ENCODE data around the gene FAM107B. TPM values are rescaled to one million over a fixed set of nuclear protein-coding genes. Genes with fewer than 3 reads are reported as not detected.
A peak's percentile ranks its signal among the peaks of the same experiment; 100 is the strongest.

FAM107B gene
- total and polyA plus RNA-seq, 2 of the 13 experiments (the other 11 are each of a cell fraction or from before 2014, with no cell fraction given): 15.7 to 24.8 TPM

DNA sequence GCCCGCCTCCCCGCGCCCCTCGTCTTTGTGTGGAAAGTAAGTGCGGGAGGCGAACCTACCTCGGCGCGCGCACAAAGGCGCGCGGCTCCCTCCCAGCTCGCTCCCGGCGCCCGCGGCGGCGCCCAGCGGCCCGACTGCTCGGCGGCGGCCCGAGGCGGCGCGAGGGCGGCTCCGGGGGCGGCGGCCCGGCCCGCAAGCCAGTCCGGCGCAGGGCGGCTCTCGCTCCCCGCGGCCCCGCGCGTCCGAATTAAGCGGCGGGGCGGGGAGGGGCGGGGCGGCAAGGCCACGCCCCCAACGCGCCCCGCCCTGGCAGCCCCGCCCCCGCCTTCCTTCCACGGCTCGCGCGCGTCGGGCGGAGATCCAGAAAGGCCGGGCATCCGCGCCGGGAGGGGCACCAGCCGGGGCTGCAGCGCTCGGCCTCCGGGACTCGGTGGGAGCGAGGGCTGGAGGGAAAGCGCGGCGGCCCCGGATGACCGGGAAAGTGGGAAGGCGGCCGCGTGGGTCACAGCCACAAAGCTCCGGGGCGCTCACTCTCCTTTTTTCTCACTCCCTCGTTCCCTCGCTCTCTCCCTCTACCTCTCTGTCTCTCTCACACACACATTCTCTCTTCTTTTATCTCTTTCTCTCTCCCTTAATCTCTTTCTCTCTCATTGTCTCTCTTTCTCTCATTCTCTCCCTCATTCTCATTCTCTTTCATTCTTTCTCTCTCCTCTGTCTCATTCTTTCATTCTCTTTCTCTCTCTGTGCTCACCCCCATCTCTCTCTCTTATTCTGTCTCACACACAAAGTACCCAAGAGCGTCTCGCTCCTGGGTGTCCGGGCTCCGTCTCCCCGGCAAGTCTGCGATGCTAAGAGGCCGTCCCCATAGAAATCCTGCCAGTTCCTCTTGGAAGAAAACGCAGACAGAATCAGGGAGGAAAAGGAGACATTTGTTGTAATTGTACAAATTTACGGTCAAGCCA lies 170.2 kb downstream of the FAM107B start (continued):
- TF ChIP-seq, protein P1, sequence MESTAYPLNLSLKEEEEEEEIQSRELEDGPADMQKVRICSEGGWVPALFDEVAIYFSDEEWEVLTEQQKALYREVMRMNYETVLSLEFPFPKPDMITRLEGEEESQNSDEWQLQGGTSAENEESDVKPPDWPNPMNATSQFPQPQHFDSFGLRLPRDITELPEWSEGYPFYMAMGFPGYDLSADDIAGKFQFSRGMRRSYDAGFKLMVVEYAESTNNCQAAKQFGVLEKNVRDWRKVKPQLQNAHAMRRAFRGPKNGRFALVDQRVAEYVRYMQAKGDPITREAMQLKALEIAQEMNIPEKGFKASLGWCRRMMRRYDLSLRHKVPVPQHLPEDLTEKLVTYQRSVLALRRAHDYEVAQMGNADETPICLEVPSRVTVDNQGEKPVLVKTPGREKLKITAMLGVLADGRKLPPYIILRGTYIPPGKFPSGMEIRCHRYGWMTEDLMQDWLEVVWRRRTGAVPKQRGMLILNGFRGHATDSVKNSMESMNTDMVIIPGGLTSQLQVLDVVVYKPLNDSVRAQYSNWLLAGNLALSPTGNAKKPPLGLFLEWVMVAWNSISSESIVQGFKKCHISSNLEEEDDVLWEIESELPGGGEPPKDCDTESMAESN (CRISPR knock-in tag; conservative IDR thresholded peaks at IDR 0.05): no peak
- TF ChIP-seq SAP130 (CRISPR knock-in tag; IDR thresholded peaks at IDR 0.05; ENCODE audit: low read depth): peak; percentile 23
- peak in 1 of 2 experiments; percentile 73; a peak in 2 of 4 replicates for TF ChIP-seq POLR2A (IDR thresholded peaks at IDR 0.05; ENCODE audit: insufficient read depth in 1 of 2, low read depth in 2 of 2, low read length in 2 of 2)
- TF ChIP-seq SP4 (CRISPR knock-in tag; IDR thresholded peaks at IDR 0.05): peak; percentile 70
- TF ChIP-seq EHMT2 (IDR thresholded peaks at IDR 0.05; ENCODE audit: borderline replicate concordance, low read depth, low read length): no peak
- 0 out of 2 replicates have a peak, but pooled peaks have one; percentile 9 for TF ChIP-seq GATAD2A (CRISPR knock-in tag; IDR thresholded peaks at IDR 0.05)
- TF ChIP-seq SALL1 (CRISPR knock-in tag; IDR thresholded peaks at IDR 0.05): peak; percentile 29; the same call in 1 of the 2 replicates
- peak; percentile 34; the same call in 1 of the 2 replicates for TF ChIP-seq KMT2B (CRISPR knock-in tag; IDR thresholded peaks at IDR 0.05)
- TF ChIP-seq DRAP1 (CRISPR knock-in tag; IDR thresholded peaks at IDR 0.05): peak; percentile 56; the same call in 1 of the 2 replicates
- TF ChIP-seq, protein P2, sequence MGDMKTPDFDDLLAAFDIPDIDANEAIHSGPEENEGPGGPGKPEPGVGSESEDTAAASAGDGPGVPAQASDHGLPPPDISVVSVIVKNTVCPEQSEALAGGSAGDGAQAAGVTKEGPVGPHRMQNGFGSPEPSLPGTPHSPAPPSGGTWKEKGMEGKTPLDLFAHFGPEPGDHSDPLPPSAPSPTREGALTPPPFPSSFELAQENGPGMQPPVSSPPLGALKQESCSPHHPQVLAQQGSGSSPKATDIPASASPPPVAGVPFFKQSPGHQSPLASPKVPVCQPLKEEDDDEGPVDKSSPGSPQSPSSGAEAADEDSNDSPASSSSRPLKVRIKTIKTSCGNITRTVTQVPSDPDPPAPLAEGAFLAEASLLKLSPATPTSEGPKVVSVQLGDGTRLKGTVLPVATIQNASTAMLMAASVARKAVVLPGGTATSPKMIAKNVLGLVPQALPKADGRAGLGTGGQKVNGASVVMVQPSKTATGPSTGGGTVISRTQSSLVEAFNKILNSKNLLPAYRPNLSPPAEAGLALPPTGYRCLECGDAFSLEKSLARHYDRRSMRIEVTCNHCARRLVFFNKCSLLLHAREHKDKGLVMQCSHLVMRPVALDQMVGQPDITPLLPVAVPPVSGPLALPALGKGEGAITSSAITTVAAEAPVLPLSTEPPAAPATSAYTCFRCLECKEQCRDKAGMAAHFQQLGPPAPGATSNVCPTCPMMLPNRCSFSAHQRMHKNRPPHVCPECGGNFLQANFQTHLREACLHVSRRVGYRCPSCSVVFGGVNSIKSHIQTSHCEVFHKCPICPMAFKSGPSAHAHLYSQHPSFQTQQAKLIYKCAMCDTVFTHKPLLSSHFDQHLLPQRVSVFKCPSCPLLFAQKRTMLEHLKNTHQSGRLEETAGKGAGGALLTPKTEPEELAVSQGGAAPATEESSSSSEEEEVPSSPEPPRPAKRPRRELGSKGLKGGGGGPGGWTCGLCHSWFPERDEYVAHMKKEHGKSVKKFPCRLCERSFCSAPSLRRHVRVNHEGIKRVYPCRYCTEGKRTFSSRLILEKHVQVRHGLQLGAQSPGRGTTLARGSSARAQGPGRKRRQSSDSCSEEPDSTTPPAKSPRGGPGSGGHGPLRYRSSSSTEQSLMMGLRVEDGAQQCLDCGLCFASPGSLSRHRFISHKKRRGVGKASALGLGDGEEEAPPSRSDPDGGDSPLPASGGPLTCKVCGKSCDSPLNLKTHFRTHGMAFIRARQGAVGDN (CRISPR knock-in tag; IDR thresholded peaks at IDR 0.05): peak; percentile 50; the same call in 1 of the 2 replicates
- peak; percentile 53; the same call in 1 of the 2 replicates for TF ChIP-seq GABPB1 (CRISPR knock-in tag; IDR thresholded peaks at IDR 0.05)
- no peak for TF ChIP-seq ZBTB10 (CRISPR knock-in tag; IDR thresholded peaks at IDR 0.05; ENCODE audit: borderline replicate concordance)
- TF ChIP-seq, protein P3, sequence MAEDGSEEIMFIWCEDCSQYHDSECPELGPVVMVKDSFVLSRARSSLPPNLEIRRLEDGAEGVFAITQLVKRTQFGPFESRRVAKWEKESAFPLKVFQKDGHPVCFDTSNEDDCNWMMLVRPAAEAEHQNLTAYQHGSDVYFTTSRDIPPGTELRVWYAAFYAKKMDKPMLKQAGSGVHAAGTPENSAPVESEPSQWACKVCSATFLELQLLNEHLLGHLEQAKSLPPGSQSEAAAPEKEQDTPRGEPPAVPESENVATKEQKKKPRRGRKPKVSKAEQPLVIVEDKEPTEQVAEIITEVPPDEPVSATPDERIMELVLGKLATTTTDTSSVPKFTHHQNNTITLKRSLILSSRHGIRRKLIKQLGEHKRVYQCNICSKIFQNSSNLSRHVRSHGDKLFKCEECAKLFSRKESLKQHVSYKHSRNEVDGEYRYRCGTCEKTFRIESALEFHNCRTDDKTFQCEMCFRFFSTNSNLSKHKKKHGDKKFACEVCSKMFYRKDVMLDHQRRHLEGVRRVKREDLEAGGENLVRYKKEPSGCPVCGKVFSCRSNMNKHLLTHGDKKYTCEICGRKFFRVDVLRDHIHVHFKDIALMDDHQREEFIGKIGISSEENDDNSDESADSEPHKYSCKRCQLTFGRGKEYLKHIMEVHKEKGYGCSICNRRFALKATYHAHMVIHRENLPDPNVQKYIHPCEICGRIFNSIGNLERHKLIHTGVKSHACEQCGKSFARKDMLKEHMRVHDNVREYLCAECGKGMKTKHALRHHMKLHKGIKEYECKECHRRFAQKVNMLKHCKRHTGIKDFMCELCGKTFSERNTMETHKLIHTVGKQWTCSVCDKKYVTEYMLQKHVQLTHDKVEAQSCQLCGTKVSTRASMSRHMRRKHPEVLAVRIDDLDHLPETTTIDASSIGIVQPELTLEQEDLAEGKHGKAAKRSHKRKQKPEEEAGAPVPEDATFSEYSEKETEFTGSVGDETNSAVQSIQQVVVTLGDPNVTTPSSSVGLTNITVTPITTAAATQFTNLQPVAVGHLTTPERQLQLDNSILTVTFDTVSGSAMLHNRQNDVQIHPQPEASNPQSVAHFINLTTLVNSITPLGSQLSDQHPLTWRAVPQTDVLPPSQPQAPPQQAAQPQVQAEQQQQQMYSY (CRISPR knock-in tag; IDR thresholded peaks at IDR 0.05): peak; percentile 49; the same call in 1 of the 2 replicates
- 0 out of 2 replicates have a peak, but pooled peaks have one; percentile 40 for TF ChIP-seq MXD4 (CRISPR knock-in tag; IDR thresholded peaks at IDR 0.05)
